MCF 10A (cell line): Measurements from ENCODE around the gene RALB. TPM values are rescaled to one million over a fixed set of nuclear protein-coding genes. Genes with fewer than 3 reads are reported as not detected.

Experiments used
- BruUV-seq: library from RNA; stranded (reverse); fragments of 400-500 nt; replicated peaks from 2 replicates; lab custom pipeline; 2021; lab: Mats Ljungman, UMichigan
- CTCF ChIA-PET: fragments of 300-600 bp; sonication (Branson Sonifier 250); formaldehyde crosslinking; extraction: SDS; loops from one replicate; lab custom pipeline; 2021; ENCODE audit warnings: antibody characterized with exemption, inconsistent platforms; lab: Yijun Ruan, JAX
- POLR2A ChIA-PET: fragments of 300-600, 350-650 bp; sonication (Branson Sonifier 250); formaldehyde crosslinking; extraction: SDS; loops from one replicate; lab custom pipeline; 2020; ENCODE audit warnings: antibody characterized with exemption, inconsistent platforms; lab: Yijun Ruan, JAX
- DNase-seq: peaks from one replicate; pipeline ENCODE4 v3.0.0-alpha.2; 2018; ENCODE audit not compliant: unreplicated experiment
- H3K27ac Mint-ChIP-seq: one replicate; pipeline ENCODE4 v1.8.0; 2022; ENCODE audit warnings: mild to moderate bottlenecking, low read depth, mixed read lengths; ENCODE audit not compliant: unreplicated experiment
- H3K27me3 Mint-ChIP-seq: one replicate; pipeline ENCODE4 v1.8.0; 2022; ENCODE audit warnings: mixed read lengths; ENCODE audit not compliant: insufficient read depth, unreplicated experiment
- H3K36me3 Mint-ChIP-seq: one replicate; pipeline ENCODE4 v1.8.0; 2022; ENCODE audit warnings: mild to moderate bottlenecking, moderate library complexity, mixed read lengths; ENCODE audit not compliant: insufficient read depth, unreplicated experiment
- H3K4me1 Mint-ChIP-seq: one replicate; pipeline ENCODE4 v1.8.0; 2022; ENCODE audit warnings: mixed read lengths; ENCODE audit not compliant: insufficient read depth, unreplicated experiment
- H3K4me3 Mint-ChIP-seq: one replicate; pipeline ENCODE4 v1.8.0; 2022; ENCODE audit warnings: mild to moderate bottlenecking, moderate library complexity, mixed read lengths; ENCODE audit not compliant: unreplicated experiment
- H3K9me3 Mint-ChIP-seq: one replicate; pipeline ENCODE4 v1.8.0; 2022; ENCODE audit warnings: mixed read lengths; ENCODE audit not compliant: unreplicated experiment
- CTCF ChIP-seq: fragments of 200-600 bp; IDR thresholded peaks from one replicate; pipeline ENCODE4 v1.8.0; 2022; ENCODE audit warnings: antibody characterized with exemption, mild to moderate bottlenecking; ENCODE audit not compliant: unreplicated experiment
- intact Hi-C: fragments of 100-400 bp; cut with micrococcal nuclease; formaldehyde crosslinking; loops from 2 replicates; pipeline ENCODE4 v1.14.1; 2022
- total RNA-seq: library from RNA; stranded (reverse); gene quantifications from 2 replicates; pipeline ENCODE4 v1.2.3, GENCODE V29; 2022

The RALB gene
- total RNA-seq, 1 experiment from 2014 or later: 37.4 TPM

GRCh38 chr2:120246546-120247300 is 5.9 kb upstream of the RALB start:
- no peak for DNase-seq
- ChIA-PET CTCF (interaction anchor here (0.9 to 1.5 kb wide), 4 partner anchors 11 to 494 kb away, joined by 3 to 8 read pairs (median 4); no protein-coding TSS in a partner anchor), POLR2A (no interaction called here)
- Mint-ChIP-seq H3K27me3 (peaks cover 30% of the 10 kb centered on the region), H3K36me3 (no peaks in the 10 kb centered on the region), H3K4me3 (no peak overlapping the region), H3K27ac (no peak overlapping the region), H3K9me3 (no peaks in the 10 kb centered on the region), H3K4me1 (peaks cover 5% of the 10 kb centered on the region)
- BruUV-seq: no TSS peak
- intact Hi-C loops: no loop called here
- TF ChIP-seq CTCF: no peak

- no TSS peak for BruUV-seq
- Mint-ChIP-seq H3K4me3 (no peak overlapping the region), H3K27ac (no peak overlapping the region), H3K4me1 (peaks cover 12% of the 10 kb centered on the region), H3K36me3 (no peaks in the 10 kb centered on the region), H3K27me3 (peaks cover 30% of the 10 kb centered on the region), H3K9me3 (no peaks in the 10 kb centered on the region)
- intact Hi-C loops: no loop called here
- ChIA-PET POLR2A (interaction anchor here (0.6 kb wide), 1 partner anchor 50 kb away, joined by 3 read pairs; no protein-coding TSS in a partner anchor), CTCF (interaction anchor here (0.7 to 1.5 kb wide), 3 partner anchors 10 to 65 kb away, joined by 3 to 8 read pairs (median 4); no protein-coding TSS in a partner anchor)
- no peak for TF ChIP-seq CTCF
- no peak for DNase-seq
Observed at GRCh38 chr2:120247851-120248250, 4.8 kb upstream of the RALB start.

GRCh38 chr2:120250640-120251039 is 2.0 kb upstream of the RALB start:
- Mint-ChIP-seq H3K36me3 (no peaks in the 10 kb centered on the region), H3K4me3 (no peak overlapping the region), H3K9me3 (no peaks in the 10 kb centered on the region), H3K4me1 (peaks cover 34% of the 10 kb centered on the region), H3K27ac (no peak overlapping the region), H3K27me3 (peaks cover 30% of the 10 kb centered on the region)
- CTCF ChIA-PET: interaction anchor here (0.5 to 3.4 kb wide), 3 partner anchors 61 to 90 kb away, joined by 4 to 9 read pairs (median 4); no protein-coding TSS in a partner anchor
- no TSS peak for BruUV-seq
- intact Hi-C loops: no loop called here
- no peak for DNase-seq
- POLR2A ChIA-PET: no interaction called here
- no peak for TF ChIP-seq CTCF

- H3K4me1 Mint-ChIP-seq: peaks cover 37% of the 10 kb centered on the region
- ChIA-PET CTCF (interaction anchor here (0.5 to 3.4 kb wide), 3 partner anchors 61 to 89 kb away, joined by 4 to 9 read pairs (median 4); no protein-coding TSS in a partner anchor), POLR2A (interaction anchor here (0.8 to 3.4 kb wide), 2 partner anchors 12 to 35 kb away, joined by 3 to 18 read pairs; no protein-coding TSS in a partner anchor)
- TF ChIP-seq CTCF: no peak
- H3K9me3 Mint-ChIP-seq: no peaks in the 10 kb centered on the region
- no peaks in the 10 kb centered on the region for H3K36me3 Mint-ChIP-seq
- H3K27ac Mint-ChIP-seq: no peak overlapping the region
- intact Hi-C loops: no loop called here
- peaks cover 30% of the 10 kb centered on the region for H3K27me3 Mint-ChIP-seq
- BruUV-seq: no TSS peak
- H3K4me3 Mint-ChIP-seq: no peak overlapping the region
- no peak for DNase-seq
Observed at GRCh38 chr2:120251078-120251477, 1.6 kb upstream of the RALB start.
